Caki2 (cell line): Measurements from ENCODE around the gene BNIP1. TPM values are rescaled to one million over a fixed set of nuclear protein-coding genes. Genes with fewer than 3 reads are reported as not detected.
A peak's percentile ranks its signal among the peaks of the same experiment; 100 is the strongest.
"Not testable (repeated sequence)": the region's sequence is repeated elsewhere in the genome, so short reads cannot be mapped to it uniquely, and the experiment has no call there.

Experiments used
- DNase-seq: peaks from one replicate; pipeline ENCODE4 v3.0.0-alpha.2; 2015; ENCODE audit warnings: low read depth
- in situ Hi-C: cut with HindIII; loops from 2 replicates; pipeline ENCODE4 v1.10.0; 2016; ENCODE audit warnings: low sequenced_read_pairs, low pct_unique_long_range_greater_than_20kb, mixed read lengths
- total RNA-seq: library from RNA; depleted of rRNA; stranded (reverse); fragments of >200 nt; shearing (Covaris generic); gene quantifications from 2 replicates; pipeline ENCODE4 v1.2.3, GENCODE V29; 2014; ENCODE audit warnings: low replicate concordance; rRNA removed

The BNIP1 gene, protein sequence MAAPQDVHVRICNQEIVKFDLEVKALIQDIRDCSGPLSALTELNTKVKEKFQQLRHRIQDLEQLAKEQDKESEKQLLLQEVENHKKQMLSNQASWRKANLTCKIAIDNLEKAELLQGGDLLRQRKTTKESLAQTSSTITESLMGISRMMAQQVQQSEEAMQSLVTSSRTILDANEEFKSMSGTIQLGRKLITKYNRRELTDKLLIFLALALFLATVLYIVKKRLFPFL
- total RNA-seq = 25.2 and 30.4 TPM in 2 replicates

DNA sequence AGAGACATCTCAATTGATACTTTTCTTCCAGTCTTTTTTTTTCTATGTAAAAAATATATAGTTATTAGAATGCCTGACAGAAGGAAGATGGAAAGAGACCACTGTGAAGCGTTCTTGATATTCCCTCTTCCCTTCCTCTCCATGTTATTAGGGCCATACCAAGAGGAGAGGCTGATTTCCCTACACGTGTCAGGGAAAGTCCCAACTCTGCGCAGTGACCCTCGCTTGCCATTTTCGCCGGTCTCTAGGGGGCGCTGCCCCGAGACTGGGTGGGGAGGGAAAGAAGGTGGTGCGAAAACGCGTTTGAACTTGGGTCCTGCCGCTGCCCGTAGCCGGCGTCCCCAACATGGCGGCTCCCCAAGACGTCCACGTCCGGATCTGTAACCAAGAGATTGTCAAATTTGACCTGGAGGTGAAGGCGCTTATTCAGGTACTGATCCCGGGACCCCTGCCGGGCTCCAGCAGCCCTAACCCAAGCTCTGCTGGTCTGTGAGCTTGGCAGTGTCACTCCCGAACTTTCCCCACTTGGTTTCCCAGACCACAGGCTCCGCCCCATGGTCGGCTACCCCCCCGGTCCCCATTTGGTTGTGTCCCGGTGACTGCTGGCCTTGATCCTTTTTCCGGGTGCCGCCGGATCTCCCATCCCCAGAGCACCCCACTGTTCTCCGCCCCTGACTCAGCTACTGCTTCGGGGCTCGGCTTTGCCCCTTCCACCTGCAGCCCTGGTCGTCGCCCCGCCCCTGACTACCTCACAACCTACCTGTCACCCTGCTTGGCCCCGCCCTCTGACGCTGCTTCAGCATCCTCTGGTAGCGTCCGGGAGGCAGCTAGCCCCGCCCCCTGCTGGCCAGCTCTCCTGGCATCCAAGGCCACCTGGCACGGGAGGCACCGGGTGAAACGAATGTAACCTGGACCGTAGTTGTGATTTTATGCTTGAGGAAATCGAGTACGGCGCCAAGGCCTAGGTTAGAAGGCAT lies at the start of gene BNIP1:
Gene BNIP1, plus strand, starts transcription at position 332 of the 977 bp plus-strand sequence. Its CDS starts 15 bp downstream, at position 347.
- DNase-seq = peak; percentile 98
- in situ Hi-C loops = no loop called here

DNA sequence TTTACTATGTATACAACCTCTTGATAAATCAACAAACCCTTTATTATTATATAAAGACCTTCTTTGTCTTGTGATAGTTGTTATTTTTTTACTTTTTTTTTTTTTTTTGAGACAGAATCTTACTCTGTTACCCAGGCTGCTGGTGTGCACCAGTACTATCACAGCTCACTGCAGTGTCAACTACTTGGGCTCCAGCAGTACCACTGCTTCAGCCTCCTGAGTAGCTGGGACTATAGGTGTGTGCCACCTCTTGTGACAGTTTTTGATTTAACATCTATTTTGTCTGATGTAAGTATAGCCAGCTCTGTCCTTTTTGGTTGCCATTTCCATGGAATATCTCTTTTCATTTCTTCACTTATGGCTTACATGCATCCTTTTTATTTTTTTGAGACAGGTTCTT lies 45.5 kb upstream of the BNIP1 start:
- DNase-seq = no peak
- in situ Hi-C loops = no loop called here

DNA sequence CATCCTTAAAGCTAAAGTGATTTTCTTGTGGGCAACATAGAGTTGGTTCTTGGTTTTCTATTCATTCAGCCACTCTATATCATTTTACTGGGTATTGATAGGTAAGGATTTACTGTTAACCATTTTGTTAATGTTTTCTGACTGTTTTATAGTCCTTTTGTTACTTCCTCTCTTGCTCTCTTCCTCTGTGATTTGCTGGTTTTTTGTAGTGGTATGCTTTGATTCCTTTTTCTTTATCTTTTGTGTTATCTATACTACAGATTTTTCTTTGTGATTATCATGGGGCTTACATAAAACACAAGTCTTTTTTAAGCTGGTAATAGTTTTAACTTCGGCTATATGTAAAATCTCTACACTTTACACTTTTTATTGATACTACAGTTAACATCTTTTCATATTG lies 44.9 kb upstream of the BNIP1 start:
- DNase-seq = no peak
- in situ Hi-C loops = no loop called here

DNA sequence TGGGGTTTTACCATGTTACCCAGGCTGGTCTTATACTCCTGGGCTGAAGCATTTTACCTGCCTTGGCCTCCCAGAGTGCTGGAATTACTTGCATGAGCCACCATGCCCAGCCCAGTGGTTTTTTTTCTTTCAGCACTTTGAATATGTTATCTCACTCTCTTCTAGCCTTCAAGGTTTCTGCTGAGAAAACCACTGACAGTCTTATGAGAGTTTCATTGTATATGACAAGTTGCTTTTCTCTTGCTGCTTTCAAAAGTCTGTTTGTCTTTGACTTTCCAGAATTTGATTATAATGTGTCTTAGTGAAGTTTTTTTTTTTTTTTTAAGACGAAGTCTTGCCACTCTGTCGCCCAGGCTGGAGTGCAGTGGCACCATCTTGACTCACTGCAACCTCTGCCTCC lies 43.1 kb upstream of the BNIP1 start:
- no peak for DNase-seq
- in situ Hi-C loops = no loop called here

DNA sequence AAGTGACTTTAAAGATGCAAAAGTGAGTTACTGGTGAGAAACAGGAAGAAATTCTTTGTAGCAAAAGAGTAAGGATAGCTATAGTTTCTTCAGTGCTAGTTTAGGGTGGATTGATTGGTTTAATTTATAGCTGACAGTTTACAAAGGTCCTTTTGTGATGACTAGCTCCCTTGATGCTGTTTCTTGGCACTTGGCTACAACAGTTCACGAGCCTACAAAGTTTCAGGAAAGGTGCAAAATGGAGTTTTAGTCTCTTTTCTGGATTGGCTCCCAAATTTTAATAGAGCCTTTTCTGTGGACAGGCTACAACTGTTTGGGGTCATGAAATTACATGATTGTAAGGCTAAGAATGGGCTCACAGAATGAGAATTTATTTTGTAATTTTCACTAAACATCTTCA lies 40.9 kb upstream of the BNIP1 start:
- DNase-seq = no peak
- in situ Hi-C loops = no loop called here

DNA sequence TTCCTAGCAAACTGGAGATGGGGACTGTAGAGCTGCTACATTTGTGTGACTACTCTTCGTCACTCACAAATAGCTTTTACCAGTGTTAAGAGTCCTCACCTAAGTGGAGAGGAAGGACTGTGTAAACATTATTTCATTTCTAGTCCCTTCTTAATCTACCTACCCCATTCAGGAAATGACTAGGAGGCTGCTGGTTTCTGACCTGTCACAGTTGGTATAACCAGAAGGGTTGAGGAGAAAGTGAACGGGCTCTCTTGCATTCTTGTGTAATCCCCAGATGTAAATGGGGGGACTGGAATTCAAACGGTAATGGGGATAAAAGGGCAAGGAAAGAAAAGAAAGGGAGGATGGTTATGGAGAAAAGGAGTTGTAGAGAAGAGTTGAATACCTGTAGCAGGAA lies 35.4 kb upstream of the BNIP1 start:
- in situ Hi-C loops = no loop called here
- no peak for DNase-seq

DNA sequence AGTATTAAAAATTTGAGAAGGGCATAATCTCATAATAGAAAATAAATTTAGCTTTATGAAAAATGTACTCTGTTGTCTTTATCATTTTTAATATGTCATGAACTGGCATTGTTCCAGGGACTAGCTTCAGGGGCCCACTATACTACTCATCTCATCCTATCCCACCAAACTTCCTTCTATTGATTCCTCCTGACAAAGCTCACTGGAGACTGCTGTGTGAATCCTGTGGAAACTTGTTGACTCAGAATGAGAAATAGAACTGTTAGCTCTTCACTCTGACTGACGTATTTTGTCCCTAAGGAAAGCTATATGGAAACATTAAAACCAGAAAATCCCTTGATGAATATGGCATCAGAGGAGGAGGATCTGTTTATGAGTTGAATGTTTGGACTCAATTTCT lies 29.8 kb upstream of the BNIP1 start:
- no peak for DNase-seq
- in situ Hi-C loops = no loop called here

DNA sequence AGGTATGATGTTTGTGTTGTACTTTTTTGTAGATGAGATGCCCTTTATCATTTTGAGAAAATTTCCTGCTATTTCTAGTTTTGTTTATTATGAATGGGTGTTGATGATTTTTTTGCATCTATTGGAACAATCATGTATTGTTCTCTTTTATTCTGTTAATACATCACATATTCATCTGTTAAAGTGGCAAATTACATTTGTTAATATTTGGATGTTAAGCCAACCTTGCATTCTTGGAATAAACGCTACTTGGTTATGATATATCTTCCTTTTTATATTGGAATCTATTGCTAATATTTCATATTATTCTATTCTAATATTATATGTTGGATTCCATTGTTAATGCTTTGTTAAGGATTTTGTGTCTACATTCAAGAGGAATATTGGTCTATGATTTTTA lies 24.6 kb upstream of the BNIP1 start:
- no peak for DNase-seq
- in situ Hi-C loops = no loop called here

DNA sequence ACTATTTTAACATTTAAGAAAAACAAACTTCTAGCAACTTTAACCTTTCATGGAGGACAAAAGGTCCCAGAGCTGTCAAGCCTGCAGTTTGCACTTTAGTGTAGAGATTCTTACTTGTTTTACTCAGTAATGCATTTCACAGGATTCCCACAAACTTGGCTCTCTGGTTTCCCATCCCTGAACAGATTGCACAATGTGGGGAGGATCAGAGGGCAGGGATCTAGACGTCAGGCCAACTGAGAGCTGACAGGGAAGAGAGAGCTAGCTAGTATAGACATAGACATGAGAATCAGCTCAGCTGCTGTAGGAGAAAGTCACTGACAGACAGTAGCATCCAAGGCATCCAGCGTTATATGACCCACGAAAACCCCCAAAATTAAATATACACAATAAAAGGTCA lies 20.9 kb upstream of the BNIP1 start:
- in situ Hi-C loops = no loop called here
- DNase-seq = no peak

DNA sequence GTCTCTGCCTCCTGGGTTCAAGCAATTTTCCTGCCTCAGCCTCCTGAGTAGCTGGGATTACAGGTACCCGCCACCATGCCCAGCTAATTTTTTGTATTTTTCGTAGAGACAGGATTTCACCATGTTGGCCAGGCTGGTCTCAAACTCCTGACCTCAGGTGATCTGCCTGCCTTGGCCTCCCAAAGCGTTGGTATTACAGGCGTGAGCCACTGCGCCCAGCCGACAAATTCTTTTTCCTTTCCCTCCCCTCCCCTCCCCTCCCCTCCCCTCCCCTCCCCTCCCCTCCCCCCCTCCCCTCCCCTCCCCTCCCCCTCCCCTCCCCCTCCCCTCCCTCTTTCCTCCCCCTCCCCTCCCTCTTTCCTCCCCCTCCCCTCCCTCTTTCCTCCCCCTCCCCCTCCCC lies 12.2 kb upstream of the BNIP1 start:
- DNase-seq, in situ Hi-C loops: not testable (repeated sequence)

DNA sequence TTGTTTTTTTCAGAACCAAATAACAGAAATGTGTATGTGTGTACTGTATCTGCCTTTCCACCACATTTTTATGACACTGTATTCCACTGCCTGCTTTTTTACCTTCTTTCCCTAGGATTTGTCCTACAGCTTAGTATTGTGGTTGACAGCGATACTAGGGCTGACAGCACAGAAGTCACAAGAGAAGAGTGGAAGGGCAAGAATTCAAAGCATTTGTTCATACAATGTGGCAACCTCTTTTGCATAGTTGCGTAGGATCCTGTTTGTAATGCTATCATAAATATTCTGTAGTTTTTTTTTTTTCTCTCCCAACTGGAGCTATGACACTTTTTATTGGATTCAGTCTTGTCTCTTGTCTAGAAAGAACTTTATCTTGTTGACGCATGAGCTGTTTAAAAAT lies 5.6 kb upstream of the BNIP1 start:
- DNase-seq = no peak
- in situ Hi-C loops = no loop called here

DNA sequence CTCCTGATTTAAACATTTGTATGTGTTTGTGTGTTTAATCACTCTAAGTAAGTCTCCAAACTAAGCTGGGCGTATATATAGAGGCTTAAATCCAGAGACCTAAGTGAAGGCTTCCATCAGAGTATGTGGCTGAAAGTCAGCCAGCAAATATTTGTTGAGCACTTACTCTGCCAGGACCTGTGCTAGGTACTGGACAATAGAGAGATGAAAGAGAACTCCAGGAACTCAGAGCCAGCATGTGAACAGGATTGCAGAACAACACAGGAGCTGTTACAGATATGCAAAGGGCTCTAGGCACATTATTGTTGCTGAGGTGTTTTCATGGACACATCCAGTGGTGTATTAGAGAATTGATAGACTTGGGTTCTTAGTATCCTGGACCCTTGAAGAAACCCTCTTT lies 4.7 kb upstream of the BNIP1 start:
- in situ Hi-C loops = no loop called here
- no peak for DNase-seq

DNA sequence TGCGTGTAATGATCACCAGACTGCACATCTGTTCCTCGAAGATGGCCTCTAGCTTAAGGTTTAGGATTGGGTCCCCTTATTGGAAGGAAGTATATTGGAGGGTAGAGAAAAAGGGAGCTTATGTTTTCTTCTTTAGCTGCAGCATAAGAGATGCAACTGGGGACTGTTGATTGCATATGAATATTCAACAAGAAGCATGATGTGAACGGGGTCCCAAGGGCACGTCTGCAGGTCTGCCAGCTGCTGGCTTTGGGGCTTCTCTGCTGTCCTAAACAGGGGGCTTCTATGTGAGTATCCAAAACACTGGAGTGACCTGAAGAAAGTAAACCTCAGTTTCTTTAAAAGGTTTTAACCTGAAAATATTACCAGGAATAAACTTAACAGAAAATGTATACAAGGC lies 3.6 kb upstream of the BNIP1 start:
- DNase-seq = no peak
- in situ Hi-C loops = no loop called here

DNA sequence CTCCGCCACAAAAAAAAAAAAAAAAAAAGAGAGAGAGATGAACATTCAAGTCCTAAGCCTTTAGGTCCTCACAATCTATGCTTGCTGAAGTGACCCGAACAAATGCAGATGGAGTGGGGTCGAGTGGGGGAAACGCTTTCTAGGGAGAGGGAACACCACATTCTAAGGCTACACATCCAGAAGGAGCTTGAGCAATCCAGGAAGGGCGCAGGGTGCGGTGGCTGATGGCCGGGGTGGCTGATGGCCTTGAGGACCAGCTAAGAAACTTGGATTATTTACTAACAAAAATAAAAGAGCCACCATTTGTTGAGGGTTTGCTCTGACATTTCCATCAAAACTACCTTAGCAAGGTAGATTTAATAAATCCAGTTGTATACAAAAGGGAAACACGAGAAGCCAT lies 764 bp upstream of the BNIP1 start:
- DNase-seq = no peak
- in situ Hi-C loops = no loop called here

DNA sequence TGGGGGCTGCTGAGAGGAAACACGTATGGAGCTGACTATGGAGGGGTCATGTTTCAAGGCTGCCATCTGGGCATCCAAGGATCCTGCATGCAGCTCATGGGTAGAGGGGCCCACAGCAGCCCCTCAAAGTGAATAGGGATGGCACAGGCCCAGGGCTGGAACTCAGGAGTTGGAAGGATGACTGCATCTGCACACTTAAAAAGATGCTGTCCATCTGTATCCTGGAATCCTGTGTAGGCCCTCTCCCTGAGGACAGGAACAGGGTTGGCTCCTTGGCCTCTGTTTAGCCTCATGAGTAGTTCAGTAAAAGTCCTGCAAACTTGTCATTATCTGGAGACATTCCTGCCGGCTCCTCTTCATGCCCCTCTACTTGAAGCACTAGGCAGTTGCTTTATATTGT lies 4.0 kb downstream of the BNIP1 start:
- DNase-seq = no peak
- in situ Hi-C loops = no loop called here

DNA sequence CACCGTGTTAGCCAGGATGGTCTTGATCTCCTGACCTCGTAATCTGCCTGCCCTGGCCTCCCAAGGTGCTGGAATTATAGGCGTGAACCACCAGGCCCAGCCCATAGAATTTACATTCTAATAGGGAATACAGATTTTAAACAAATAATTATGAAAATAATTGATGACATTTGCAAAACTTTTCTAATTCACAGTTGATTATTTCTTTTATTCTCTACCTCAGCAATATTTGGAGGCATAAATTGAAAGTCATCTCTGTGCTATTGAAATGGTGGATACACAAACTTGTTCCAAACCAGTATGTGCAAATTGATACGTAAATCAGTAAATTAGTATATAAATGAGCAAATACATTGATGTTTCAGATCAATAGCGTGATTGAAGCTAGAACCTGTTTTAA lies 8.2 kb downstream of the BNIP1 start:
- in situ Hi-C loops = no loop called here
- DNase-seq = no peak

DNA sequence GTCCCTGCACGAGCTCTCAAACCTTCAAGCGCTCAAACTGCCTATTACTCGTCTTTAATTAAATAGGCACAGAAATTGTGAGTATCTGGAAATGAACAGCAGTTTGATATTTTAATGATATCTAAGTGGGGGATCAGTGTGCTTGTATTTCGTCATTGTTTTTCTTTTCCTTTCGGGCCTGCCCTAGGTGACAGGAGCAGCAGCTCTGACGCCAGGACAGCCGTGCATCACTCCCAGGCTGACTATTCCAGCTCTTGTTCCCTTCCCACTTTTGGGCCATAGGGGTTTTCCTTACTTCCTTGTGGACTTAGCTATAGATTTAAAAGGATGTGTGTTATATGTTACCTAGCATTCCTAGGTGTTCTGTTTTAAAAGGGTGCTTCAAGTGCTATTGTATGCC lies 9.5 kb downstream of the BNIP1 start:
- in situ Hi-C loops = no loop called here

DNA sequence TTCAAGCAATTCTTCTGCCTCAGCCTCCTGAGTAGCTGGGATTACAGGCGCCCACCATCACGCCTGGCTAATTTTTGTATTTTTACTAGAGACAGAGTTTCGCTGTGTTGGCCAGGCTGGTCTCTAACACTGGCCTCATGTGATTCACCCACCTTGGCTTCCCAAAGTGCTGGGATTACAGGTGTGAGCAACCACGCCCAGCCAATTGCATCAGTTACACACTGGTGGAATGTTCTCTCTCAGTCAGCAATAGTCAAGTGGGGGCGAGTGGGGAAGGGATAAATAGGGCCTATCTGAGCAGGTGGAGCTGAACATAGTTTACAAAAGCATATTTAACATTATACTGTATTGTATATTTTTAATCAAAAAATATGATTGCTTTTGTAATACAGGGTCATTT lies 10.3 kb downstream of the BNIP1 start:
- in situ Hi-C loops, DNase-seq: not testable (repeated sequence)

More for the DNA sequence above, 9.5 kb downstream of the BNIP1 start:
- no peak for DNase-seq

DNA sequence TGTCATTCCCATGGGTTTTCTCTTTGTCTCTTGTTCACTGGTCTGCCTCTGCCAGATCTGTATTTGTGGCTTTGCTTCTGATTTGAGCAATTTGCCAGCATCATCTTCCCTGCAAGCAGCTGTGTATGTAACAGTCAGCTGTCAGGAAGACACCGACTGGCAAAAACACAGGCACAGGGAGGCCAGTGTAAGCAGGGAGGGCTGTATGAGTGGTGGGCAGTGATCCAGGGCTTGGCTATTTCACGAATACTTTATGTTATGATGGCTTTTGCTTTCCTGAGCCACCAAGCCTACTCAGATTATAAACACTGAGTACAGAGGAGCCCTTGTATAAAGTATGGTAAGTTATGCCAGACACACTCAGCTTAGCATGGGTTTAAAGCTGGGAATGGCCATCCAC lies 11.6 kb downstream of the BNIP1 start:
- DNase-seq = no peak
- in situ Hi-C loops = no loop called here

DNA sequence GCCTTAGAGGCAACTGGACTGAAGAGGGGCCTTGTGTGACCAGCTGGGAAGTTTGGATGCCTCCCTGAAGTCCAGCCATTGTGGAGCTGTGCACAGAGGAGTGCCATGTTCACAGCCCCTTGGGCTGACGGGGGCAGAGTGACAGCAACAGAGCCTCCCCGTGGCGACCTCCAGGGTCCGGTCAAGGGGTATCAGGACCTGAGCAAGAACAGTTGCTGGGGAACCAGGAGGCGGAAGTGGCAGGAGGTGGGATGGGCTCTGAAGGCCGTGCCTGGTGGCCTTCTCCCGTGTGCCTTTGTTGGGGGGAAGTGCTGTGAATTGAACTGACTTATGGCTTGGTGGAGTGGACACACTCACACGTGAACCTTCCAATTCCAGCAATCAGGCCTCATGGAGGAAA lies 14.0 kb downstream of the BNIP1 start:
- in situ Hi-C loops = no loop called here

More for the DNA sequence above, 14.0 kb downstream of the BNIP1 start:
- no peak for DNase-seq
